Activated CD8-positive, alpha-beta memory T cell treated with anti-CD3 and anti-CD28 coated beads, Interleukin-2, amount 50 U/mL, for 24 hours (primary cell): ENCODE measurements around the gene CHST1.

Experiments used
- DNase-seq: peaks from one replicate; pipeline ENCODE4 v3.0.0-alpha.2; 2020; ENCODE audit errors: extremely low read depth

CHST1 gene

DNA sequence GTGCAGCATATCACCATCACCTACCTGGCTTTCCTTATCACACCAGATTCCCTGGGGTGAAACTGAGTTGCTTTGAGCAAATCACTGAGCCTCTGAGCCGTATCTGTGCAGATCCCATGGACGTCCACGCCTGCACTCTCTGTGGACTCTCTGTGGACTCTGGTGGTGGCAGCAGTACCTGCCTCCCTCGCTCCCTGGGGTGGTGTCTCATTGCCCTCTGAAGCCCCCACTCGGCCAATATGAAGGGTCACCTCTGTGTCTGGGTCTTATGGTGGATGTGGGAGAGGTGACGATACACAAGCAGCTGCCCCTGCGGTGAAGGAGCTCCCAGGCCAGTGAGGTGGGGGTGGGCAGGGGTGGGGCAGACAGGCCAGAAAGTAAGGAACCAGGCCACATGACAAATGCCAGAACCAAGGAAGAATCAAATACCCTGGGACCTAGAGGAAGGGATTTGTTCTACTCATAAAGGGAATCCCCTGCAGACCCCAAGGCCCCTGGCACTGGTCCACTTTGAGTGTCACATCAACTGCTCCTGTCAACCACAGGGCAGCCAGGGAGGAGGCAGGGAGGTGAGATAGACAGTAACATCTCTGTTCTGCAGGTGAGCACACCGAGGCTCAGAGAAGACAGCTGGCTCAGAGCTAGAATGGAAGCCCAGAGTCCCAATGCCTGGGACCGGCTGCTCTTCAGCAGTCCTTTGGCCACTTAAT lies 9.2 kb upstream of the CHST1 start:
- no peak for DNase-seq

DNA sequence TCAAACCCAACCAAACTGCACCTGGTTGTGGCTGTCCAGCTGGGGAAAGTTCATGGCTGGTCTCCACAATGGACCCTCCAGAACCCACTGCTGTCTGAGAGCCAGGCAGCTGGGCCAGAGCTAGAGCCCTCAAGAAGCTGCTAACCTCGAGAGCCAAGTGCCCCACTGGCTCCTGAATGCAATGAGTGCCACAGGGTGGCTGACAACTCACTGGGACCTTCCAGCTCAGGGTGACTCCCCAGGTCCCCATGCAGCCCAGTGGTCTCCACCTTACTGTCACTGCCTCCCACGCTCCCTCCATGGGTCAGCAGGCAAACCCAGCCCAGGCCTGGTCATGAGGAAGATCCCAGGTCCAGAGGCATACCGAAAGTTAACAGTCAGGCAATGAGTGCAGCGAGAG lies 8.0 kb upstream of the CHST1 start:
- no peak for DNase-seq

DNA sequence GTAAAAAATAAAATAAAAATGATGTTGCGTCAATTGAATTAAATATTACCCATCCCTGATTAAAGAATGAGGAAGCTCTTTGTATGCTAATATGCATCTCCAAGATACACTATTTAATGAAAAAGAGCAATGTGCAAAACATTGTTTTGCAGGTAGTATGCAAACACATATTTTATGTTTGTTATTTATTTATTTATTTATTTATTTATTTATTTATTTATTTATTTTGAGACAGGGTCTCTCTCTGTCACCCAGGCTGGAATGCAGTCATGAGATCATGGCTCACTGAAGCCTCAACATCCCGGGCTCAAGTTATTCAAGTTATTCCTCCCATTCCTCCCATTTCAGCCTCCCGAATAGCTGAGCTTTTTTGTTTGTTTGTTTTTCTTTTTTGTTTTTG lies 7.2 kb upstream of the CHST1 start:
- no peak for DNase-seq

DNA sequence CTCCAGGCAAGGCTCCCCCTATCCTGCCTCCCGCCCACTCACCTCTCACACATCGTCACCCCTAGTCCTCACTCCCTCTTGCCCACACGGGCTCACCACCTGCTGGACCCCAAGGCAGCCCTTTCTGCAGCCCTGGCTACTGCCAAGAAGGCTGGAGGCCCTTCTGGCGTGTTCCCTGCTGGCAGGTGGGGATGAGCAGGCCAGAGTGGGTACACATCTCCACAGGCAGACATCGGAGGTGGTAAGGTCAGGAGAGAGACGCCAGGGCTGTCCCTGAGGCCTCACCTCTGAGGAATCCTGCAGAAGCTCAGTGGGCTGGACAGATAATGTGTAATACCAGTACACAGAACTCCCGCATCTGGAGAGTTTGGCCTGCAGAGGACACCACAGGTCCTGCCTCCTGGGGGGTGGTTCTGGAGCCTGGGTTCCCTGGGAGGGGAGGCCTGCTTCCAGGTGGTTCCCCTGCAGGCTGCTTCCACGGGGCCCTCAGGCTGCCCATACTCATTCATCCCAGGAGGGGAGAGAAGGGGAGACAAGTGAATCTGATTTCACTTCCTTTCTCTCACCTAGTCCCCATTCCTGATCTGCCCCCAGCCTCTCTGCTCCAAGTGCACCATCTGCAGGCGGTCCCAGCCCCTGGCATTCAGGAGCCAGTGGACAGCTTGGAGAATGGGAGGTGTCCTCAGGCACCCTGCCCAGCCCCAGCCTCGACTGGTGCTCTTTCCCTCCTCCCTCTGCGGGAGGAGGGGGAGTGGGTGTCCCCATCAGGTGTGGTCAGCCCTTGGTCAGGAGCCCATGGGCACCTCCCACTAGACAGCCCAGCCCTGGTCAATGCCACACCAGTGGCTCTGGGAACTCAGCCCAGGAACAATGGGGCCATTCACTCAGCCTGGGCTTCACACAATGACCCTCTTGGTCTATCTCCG lies 6.1 kb upstream of the CHST1 start:
- no peak for DNase-seq

- no peak for DNase-seq
These were observed 5.1 kb upstream of the CHST1 start for GRCh38 chr11:45670386-45671135.

DNA sequence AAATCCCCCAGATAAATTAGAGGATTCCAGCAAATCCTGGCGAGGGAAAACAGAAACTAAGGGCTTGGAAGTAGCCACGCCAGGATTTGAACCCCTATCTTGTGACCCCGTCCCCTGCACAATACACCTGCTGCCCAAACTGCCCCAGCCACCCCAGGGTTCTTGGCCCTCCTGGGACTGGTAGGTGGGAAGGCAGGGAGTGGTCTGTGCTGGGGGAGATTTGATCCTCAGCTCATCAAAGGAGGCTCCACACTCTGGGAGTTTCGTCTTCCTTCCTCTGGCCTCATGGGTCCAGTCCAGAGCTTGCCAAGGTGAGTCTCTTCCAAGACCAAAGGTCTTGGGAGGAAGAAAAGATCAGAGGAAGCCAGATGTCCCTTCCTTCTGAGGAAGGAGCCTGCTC lies 4.5 kb upstream of the CHST1 start:
- DNase-seq, result no peak

DNA sequence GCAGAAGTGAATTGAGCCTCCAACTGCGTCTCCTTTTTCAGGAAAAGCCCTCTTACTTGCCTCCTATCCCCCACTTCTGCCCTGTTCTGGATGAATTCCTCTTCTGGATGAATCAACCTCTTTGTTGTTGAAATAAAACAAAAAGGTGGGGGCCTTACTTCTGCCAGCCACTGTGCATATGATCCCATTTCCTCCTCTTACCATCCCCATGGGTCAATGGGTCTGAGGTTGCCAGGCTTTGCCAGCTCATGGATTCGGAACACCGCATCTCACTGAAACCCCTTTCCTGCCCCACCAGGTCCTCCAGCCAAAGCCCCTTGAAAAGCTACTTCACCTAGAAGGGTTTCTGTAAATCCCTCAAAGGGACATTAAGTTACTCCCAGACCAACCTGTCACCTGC lies 3.7 kb upstream of the CHST1 start:
- no peak for DNase-seq

DNA sequence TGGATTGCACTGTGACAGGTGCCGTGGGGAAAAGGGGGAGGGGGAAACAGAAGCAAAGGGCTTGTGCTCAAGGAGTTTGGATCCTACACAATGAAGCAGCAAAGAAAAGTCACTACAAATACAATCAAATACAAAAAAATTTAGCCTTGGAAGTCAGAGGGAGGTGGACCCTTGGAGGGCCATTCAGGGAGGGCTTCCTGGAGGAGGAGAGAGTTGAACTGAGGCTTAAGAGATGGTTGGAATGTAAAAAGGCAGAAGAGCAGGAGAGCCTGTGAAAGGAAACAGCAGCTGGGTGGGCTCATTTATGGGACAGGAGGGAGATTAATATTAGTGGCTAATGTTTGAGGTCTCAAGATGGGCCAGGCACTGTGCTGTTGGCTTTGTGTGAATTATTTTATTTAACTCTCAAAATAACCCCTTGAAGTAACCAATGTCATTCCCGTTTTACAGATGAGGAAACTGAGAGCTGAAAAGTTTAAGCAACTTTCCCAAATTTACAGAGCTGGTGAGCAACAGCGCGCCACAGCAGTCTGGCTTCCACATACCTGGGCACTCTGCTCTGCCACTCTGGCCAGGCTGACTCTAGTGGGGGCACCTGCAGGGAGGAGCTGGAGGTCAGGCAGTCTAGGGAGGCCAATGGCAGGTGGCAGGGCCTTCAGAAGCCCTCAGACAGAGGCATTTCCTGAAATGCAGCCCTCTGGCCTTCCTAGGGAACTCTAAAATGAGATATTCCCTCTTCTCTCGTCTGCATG lies 2.7 kb upstream of the CHST1 start:
- DNase-seq, result no peak

GRCh38 chr11:45666648-45667642 lies 1.5 kb upstream of the CHST1 start:
- DNase-seq, result no peak

DNA sequence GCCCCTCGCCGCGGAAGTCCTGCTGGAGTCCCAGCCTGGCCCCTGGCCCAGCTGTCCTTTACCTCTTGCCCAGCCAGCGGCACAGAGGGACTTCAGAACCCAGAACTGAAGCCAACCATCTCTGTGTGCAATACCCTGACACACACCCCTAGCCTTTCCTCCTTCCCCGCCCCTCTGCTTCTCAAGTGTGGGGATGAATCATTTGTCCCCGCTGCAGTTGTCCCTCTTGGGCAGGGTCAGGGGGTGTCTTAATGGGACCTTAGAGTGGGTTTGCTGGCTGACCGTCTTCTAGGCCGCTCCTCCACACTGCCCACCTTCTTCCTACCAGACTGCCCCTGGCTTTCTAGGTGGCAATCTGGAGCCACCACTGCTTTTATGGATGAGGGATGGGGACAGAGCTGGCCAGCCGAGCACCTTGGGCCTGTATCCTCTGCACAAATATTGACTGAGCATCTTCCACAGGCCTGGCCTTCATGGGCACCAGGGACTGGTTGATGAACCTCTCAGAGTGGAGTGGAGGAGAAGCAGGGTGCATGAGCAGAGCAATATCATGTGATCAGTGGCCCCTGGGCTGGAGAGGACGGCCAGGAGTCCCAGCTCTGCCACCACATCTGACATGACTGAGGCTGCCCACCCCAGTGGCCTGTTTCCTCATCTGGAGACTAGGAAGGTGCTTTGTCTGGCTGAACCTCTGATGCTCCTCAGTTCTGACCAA lies 668 bp upstream of the CHST1 start:
- DNase-seq, result no peak

DNA sequence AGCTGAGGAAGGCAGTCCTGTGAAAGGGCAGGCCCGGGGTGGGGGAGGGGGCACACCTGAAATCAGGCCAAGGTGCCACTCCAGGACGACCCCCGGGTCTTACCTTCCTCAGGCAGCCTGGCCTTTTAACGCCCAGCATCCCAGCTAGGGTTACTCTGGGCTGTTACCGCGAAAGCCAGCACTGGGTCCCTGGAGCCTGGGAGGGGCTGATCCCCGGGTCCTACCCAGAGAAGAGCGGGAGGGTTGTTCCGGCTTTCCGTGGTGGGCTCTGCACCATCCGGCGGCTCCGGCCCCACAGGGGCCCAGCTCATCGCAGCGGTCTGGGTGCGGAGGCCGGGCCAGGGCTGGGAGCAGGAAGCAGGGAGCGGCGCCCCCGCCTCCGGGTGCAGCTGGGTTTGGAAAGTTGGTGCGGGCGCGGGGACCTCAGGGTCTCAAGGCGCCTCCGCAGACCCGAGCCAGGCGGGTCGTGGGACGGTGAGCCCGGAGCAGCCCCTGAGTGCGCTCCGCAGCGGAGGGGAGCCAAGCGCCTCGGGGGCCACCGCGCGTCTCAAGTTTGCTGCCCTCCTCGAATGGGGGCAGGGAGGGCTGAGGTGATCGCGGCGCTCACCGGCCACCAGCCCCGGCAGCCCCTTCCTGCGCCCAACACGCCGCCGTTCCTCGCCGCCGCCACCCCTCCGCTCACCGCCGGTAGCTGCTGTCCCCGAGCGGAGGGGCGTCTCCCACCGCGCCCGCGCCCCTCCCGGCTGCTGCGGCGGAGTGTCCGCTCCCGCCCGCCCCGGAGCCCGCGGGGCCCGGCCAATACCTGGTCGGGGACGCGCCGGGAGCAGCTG lies 831 bp downstream of the CHST1 start:
- no peak for DNase-seq

GRCh38 chr11:45663486-45664375 lies 1.7 kb downstream of the CHST1 start:
- no peak for DNase-seq

DNA sequence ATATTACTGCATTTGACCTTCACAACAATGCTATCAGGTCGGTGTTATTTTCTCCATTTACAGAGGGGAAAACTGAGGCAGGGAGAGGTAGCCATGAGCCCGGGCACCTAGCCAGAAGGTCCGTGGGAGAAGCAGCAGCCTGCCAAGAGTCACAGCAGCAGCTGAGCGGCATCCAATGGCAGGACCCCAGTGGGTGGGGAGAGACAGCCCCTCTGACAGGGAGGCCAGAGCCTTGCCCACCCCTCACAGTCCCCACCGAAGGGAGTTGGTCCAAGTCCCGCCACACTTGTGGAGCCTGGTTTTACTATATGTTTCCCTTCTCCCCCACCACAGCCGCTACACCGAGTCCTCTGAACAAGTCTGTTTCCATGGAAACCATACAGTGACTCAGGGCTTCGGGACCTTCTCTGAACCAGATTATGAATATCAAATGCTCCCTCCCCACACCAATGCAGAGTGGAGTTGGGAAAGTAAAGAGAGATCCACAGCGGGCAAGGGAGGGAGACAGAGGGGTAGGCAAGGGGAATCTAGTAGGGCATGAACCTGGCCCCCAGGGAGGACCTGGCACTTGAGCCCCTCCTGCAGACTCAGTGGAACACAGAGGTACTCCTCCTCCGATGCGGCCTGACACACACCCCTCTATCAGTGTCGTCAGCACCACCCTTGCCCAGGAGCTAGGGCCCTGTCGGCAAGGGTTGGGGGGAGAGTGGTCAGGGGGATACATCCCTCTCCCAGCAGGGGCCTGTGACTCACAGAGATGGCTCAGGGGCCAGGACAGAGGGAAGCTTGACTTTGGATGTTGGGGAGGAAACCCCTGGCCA lies 2.5 kb downstream of the CHST1 start:
- DNase-seq, result no peak

DNA sequence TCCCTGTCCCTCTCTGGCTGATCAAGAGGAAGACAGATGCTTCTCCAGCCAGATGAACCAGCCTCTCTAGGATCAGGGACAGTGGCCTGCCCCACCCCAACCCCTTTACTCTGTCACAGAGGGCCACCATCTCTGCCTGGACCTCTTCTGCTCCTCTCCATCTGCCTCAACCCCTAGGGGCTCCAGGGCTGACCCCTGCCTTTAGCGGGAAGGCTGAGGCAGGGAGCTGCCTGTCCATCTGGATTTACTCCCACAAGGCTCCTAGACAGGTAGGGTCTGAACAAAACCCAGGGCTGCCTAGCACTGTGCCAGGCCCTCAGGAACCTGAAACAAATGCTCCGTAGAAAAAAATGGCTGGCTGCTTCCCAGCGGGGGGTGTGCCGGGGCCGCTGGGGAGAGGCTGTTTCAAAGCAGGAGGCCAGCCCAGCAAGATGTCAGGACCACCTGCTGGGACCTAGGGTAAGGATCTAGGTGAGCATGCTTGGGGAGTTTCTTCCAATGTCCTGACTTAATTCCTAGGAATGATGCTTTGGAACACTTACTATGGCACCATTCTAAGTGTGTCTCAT lies 3.2 kb downstream of the CHST1 start:
- no peak for DNase-seq

DNA sequence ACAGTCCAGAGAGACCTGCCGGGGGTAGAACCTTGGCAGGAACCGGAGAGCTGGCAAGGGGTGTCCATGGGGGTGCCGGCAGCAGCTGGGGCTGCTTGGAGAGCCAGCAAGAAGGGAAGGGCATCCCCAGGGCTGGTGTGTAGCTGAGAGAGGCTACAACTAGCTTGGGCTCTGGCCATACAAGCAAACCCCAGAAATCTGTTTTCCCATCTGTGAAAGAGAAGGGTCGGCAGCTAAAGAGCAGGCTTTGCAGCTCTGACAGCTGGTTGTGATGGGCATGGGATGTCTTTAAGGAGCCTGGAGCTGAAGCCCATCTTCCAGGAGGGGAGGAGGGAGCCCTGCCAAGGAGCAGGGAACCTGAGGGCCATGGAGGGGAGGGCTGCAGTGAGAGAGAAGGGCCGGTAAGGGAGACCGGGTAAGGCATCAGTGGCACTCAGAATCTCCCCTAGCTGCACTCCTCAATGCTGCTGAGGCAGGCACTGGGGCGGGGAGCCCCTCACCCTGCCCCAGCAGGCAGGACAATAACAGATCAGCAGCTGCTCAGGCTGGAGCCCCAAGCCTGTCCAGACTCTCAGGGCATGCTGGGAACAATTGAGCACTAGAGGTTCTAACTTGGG lies 3.9 kb downstream of the CHST1 start:
- no peak for DNase-seq

DNA sequence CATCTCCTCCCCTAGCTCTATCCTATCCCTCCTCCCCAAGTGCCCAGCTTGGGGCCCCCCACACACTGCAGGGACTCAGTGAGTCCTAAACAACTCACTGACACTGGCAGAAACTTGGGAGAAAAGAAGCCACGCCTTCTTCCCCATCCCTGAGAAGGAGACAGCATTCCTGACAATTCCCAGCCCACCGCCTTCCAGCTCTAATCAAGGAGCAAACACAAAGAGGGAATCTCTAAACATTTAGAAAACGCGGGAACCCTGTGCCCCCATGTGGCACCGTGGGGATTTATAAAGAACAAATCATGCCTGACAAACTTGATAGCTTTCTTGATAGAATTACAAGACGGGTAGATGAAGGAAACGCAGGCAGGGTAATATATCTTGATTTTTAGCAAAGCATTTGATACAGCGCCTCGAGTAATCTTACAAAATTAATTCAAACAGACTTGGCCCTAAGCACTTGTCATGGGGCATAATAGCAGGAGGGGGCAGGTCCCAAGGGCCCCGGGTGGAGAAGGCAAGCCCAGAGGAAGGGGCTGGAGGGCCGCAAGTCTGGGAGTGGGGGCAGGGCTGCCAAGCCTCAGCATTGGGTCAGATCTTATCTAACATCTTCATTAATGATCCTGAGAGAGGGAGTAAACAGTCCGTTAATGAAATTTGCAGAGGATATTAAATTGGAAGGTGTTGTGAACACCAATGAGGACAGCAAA lies 4.5 kb downstream of the CHST1 start:
- no peak for DNase-seq
